K562 (cell line): ENCODE results near the gene PPIF. TPM values are rescaled to one million over a fixed set of nuclear protein-coding genes. Genes with fewer than 3 reads are reported as not detected.
A peak's percentile ranks its signal among the peaks of the same experiment; 100 is the strongest.

Experiments used
- ARID4B ChIP-seq: sonication (generic); formaldehyde crosslinking; IDR thresholded peaks from 2 replicates; pipeline ENCODE4 v1.8.0; 2022; ENCODE audit warnings: mild to moderate bottlenecking, missing genetic modification reagents
- CBFA2T2 ChIP-seq: fragments of 450-650 bp; conservative IDR thresholded peaks from 2 replicates; pipeline ENCODE4 v1.6.1; 2017; ENCODE audit warnings: mild to moderate bottlenecking
- CCNT2 ChIP-seq: IDR thresholded peaks from 2 replicates; pipeline ENCODE4 v1.6.1; 2011; ENCODE audit warnings: borderline replicate concordance, low read depth, mild to moderate bottlenecking, moderate library complexity, mixed read lengths, low read length; ENCODE audit not compliant: insufficient read length; ENCODE audit errors: extremely low read depth
- E2F6 ChIP-seq, 2 experiments: IDR thresholded peaks; 2 replicates each; pipeline ENCODE4 v1.6.1; 2011; ENCODE audit warnings: borderline replicate concordance in 1 of 2, control low read depth in 1 of 2, low read depth in 1 of 2, low read length in 1 of 2, mild to moderate bottlenecking in 1 of 2, mixed read lengths in 1 of 2, moderate library complexity in 1 of 2; ENCODE audit not compliant: insufficient read depth in 1 of 2, insufficient read length in 1 of 2, poor library complexity in 1 of 2, severe bottlenecking in 1 of 2; ENCODE audit errors: extremely low read depth in 1 of 2
- ELF2 ChIP-seq: fragments of 250-450 bp; sonication (Bioruptor Pico); IDR thresholded peaks from 2 replicates; pipeline ENCODE4 v1.5.0; 2021; ENCODE audit warnings: mild to moderate bottlenecking
- GATAD2B ChIP-seq: fragments of 450-650 bp; IDR thresholded peaks from 2 replicates; pipeline ENCODE4 v1.6.1; 2017; ENCODE audit warnings: mild to moderate bottlenecking, borderline replicate concordance
- GTF2E2 ChIP-seq: fragments of 200-800 bp; sonication (Bioruptor generic); IDR thresholded peaks from 2 replicates; pipeline ENCODE4 v1.6.1; 2016; ENCODE audit warnings: missing genetic modification characterization, missing compliant biosample characterization
- MTA2 ChIP-seq: fragments of 450-650 bp; IDR thresholded peaks from 2 replicates; pipeline ENCODE4 v1.6.1; 2016; ENCODE audit warnings: low read depth
- NBN ChIP-seq: fragments of 450-650 bp; IDR thresholded peaks from 2 replicates; pipeline ENCODE4 v1.6.1; 2016; ENCODE audit warnings: low read depth, mild to moderate bottlenecking
- NCOR1 ChIP-seq: fragments of 450-650 bp; IDR thresholded peaks from 2 replicates; pipeline ENCODE4 v1.6.1; 2016; ENCODE audit warnings: mild to moderate bottlenecking, moderate library complexity
- PRDM10 ChIP-seq: fragments of 450-650 bp; IDR thresholded peaks from 2 replicates; pipeline ENCODE4 v1.6.1; 2018; ENCODE audit not compliant: partially characterized antibody
- PTTG1 ChIP-seq: fragments of 450-650 bp; IDR thresholded peaks from 2 replicates; pipeline ENCODE4 v1.6.1; 2016; ENCODE audit warnings: low read depth, mild to moderate bottlenecking, missing genetic modification characterization, missing compliant biosample characterization
- SAFB2 ChIP-seq: fragments of 200-400 bp; formaldehyde crosslinking; IDR thresholded peaks from 2 replicates; pipeline ENCODE4 v1.6.1; 2018; ENCODE audit warnings: borderline replicate concordance, low read length, low read depth, moderate library complexity; ENCODE audit not compliant: severe bottlenecking
- THAP12 ChIP-seq: fragments of 250-450 bp; sonication (Bioruptor Pico); IDR thresholded peaks from 2 replicates; pipeline ENCODE4 v1.9.0; 2021; ENCODE audit warnings: mild to moderate bottlenecking, inconsistent platforms
- ZNF184 ChIP-seq: sonication (generic); formaldehyde crosslinking; IDR thresholded peaks from 2 replicates; pipeline ENCODE4 v1.5.0; 2020; ENCODE audit warnings: missing genetic modification reagents
- polyA plus RNA-seq, 8 experiments: library from polyadenylated mRNA; depleted of rRNA in 4 of 8; stranded (reverse) in 5 of 8; unstranded in 3 of 8; fragments of >200 nt; fragmentation: Nextera tagmentation in 2 of 8; fragmentation: Illumina TruSeq in 1 of 8; extraction: Ambion mirVana in 2 of 8; extraction: Trizol in 1 of 8; gene quantifications; 2 replicates each; pipeline versions ENCODE4 v1.2.1 to v1.2.3, GENCODE V29; 2011 to 2014; ENCODE audit warnings: inconsistent platforms in 1 of 8, missing spikeins in 1 of 8
- total RNA-seq, 7 experiments: library from RNA; depleted of rRNA in 6 of 7; stranded (reverse); fragments of >200 nt in 6 of 7; fragmentation: Illumina TruSeq in 2 of 7; extraction: Trizol in 2 of 7; gene quantifications; 2 replicates each; pipeline versions ENCODE4 v1.2.1 to v1.2.3, GENCODE V29; 2011 to 2021; ENCODE audit warnings: low replicate concordance in 1 of 7

PPIF gene
- total and polyA plus RNA-seq, 9 of the 15 experiments (the other 6 are each of a cell fraction or from before 2014, with no cell fraction given) = 40.9 to 287 (median 117) TPM

- TF ChIP-seq ZNF184 (CRISPR knock-in tag) (no peak), SAFB2 (no peak), NCOR1 (peak; percentile 93), GATAD2B (no peak; the same call in 1 of the 2 replicates), E2F6 (IDR thresholded peaks at IDR 0.05; ENCODE audit: borderline replicate concordance in 1 of 2, extremely low read depth in 1 of 2, insufficient read depth in 1 of 2, insufficient read length in 1 of 2, low read depth in 1 of 2, low read length in 1 of 2, poor library complexity in 1 of 2, severe bottlenecking in 1 of 2) (peak in 1 of 2 experiments; percentile 34), NBN (0 out of 2 replicates have a peak, but pooled peaks have one; percentile 53), CBFA2T2 (peak; percentile 90), PTTG1 (tag) (no peak), MTA2 (peak; percentile 66), ELF2 (CRISPR knock-in tag) (no peak), ARID4B (CRISPR knock-in tag) (no peak), GTF2E2 (tag) (no peak), CCNT2 (peak; percentile 49), PRDM10 (peak; percentile 73), THAP12 (CRISPR knock-in tag) (0 out of 2 replicates have a peak, but pooled peaks have one; percentile 25)
Observed at GRCh38 chr10:79391231-79392019, 44.2 kb downstream of the PPIF start (continued).
